ENCODE measurements around the gene CALD1.

CALD1 gene

GRCh38 chr7:134905375-134905774 is 125.9 kb downstream of the CALD1 start:
- peak; percentile 78 for DNase-seq (ENCODE audit: extremely low read depth, low read depth)
- peak; percentile 37 for TF ChIP-seq CTCF (IDR thresholded peaks at IDR 0.05; ENCODE audit: low read depth, low read length, missing control alignments)

DNA sequence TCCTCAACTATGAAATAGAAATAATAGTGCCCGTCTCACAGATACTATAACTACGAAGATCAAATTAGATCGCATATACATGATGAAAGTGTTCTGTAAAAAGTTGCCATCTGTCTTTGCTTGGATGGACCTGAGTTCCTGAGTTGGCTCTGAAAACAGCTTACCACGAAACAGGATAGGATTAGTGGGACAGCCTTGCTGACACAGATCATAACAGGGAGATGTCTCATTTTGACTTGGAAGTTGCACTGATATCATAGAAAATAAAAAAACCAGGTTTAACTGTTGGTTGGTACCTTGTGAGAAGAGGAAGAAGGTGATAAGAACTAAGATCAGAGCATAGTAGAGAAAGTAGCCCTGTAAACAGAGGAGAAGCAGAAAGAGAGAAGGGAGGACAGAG is 127.6 kb downstream of the CALD1 start:
- DNase-seq (ENCODE audit: extremely low read depth, low read depth), result no peak
- no peak overlapping the region for H3K4me3 ChIP-seq (replicated peaks; ENCODE audit: low read depth, low read length)
- no peak for TF ChIP-seq CTCF (IDR thresholded peaks at IDR 0.05; ENCODE audit: low read depth, low read length, missing control alignments)

More at GRCh38 chr7:134905375-134905774, 125.9 kb downstream of the CALD1 start:
- no peak overlapping the region for H3K4me3 ChIP-seq (replicated peaks; ENCODE audit: low read depth, low read length)

GRCh38 chr7:134907639-134908038 is 128.2 kb downstream of the CALD1 start:
- TF ChIP-seq CTCF (IDR thresholded peaks at IDR 0.05; ENCODE audit: low read depth, low read length, missing control alignments), result no peak

DNA sequence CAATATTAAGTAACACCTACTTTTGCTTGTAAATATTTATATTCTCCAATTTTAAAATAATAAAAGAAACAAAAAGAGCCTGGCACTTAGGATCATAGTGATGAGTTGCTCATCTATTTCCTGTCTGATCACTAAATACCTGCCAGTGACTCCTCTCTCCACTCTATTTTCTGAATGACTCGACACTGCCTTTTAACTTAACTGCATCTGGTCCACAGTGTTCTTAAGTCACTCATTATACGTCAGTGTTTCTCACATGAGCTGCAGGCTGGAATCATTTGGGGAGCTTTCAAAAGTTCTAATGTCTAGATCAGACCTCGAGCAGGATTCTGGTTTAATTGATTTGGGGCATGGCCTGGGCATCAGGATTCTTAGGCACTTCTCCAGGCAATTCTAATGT is 128.9 kb downstream of the CALD1 start:
- no peak overlapping the region for H3K4me3 ChIP-seq (replicated peaks; ENCODE audit: low read depth, low read length)
- TF ChIP-seq CTCF (IDR thresholded peaks at IDR 0.05; ENCODE audit: low read depth, low read length, missing control alignments), result no peak
- no peak for DNase-seq (ENCODE audit: extremely low read depth, low read depth)

More at GRCh38 chr7:134907639-134908038, 128.2 kb downstream of the CALD1 start:
- no peak overlapping the region for H3K4me3 ChIP-seq (replicated peaks; ENCODE audit: low read depth, low read length)
- DNase-seq (ENCODE audit: extremely low read depth, low read depth), result no peak

- no peak for TF ChIP-seq CTCF (IDR thresholded peaks at IDR 0.05; ENCODE audit: low read depth, low read length, missing control alignments)
These were observed 130.9 kb downstream of the CALD1 start for GRCh38 chr7:134910214-134910890.

GRCh38 chr7:134910968-134911367 is 131.5 kb downstream of the CALD1 start:
- TF ChIP-seq CTCF (IDR thresholded peaks at IDR 0.05; ENCODE audit: low read depth, low read length, missing control alignments), result no peak
- no peak overlapping the region for H3K4me3 ChIP-seq (replicated peaks; ENCODE audit: low read depth, low read length)
- DNase-seq (ENCODE audit: extremely low read depth, low read depth), result no peak

More at GRCh38 chr7:134910214-134910890, 130.9 kb downstream of the CALD1 start:
- no peak overlapping the region for H3K4me3 ChIP-seq (replicated peaks; ENCODE audit: low read depth, low read length)
- DNase-seq (ENCODE audit: extremely low read depth, low read depth), result no peak

All from HFF-Myc (cell line).